Cardiac septum (tissue), 1 donor: ENCODE data around the gene WBP1L. TPM values are rescaled to one million over a fixed set of nuclear protein-coding genes. Genes with fewer than 3 reads are reported as not detected.

Experiments
- DNase-seq: peaks from one replicate; pipeline ENCODE4 v3.0.0-alpha.2; 2020; ENCODE audit warnings: low spot score
- intact Hi-C: fragments of 100-400 bp; cut with DNase I; formaldehyde crosslinking; loops from one replicate; pipeline ENCODE4 v1.14.0; 2022
- total RNA-seq: library from RNA; stranded (reverse); fragmentation: NEBNext Ultra II Directional; extraction: Animal tissue kit (Norgen Biotek cat#: 25700); gene quantifications from one replicate; pipeline ENCODE4 v1.2.1, GENCODE V29; 2021
- donor health status: DM: no; HTN: no; CAD: no.

The WBP1L gene
- total RNA-seq, 1 donor from 2014 or later = 19.2 TPM

GRCh38 chr10:102796407-102797176 is 52.8 kb downstream of the WBP1L start:
- peak; percentile 96 for DNase-seq
- intact Hi-C loops = loop anchor here (2.0 kb wide), 1 partner anchor 20 kb away; no protein-coding TSS in a partner anchor

GRCh38 chr10:102799691-102800471 is 56.1 kb downstream of the WBP1L start:
- intact Hi-C loops = loop anchor here (2.0 kb wide), 1 partner anchor 49 kb away; no protein-coding TSS in a partner anchor
- no peak for DNase-seq

DNA sequence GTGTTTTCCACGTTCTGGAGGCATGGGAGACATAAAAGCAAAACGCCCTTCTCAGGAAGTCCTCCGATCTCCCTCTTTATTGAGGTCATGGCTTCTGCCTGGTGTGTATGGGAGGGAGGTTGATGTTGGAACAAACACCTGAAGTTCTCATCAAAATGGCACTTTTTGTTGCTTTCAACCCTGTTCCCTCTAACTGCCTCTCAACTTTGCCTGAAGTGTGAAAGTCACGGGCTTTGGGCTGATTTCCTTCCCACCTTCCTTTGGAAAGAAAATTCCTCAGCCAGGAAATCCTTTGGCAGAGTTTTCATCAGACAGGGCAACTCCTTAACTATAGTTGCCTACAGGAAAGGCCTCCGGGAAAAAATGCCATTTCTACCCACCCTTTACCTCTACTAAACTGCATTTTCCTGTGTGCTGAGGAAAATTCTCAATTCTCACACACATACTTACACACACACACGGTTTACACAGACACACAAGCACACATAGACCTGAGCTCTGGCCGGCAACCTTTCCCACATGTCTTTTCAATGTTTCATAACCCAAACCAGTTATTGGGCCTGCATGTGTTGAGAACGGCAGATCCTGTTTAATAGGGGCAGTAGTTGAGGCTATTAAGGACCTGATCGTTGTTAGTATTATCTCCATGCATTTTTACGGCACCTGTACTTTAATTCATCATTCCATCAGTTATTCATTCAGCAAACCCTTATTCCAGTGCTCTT is 57.0 kb downstream of the WBP1L start:
- DNase-seq = no peak
- intact Hi-C loops = loop anchor here (2.0 kb wide), 1 partner anchor 50 kb away; no protein-coding TSS in a partner anchor

GRCh38 chr10:102801496-102801895 is 57.7 kb downstream of the WBP1L start:
- intact Hi-C loops = loop anchor here (2.0 kb wide), 1 partner anchor 51 kb away; no protein-coding TSS in a partner anchor
- no peak for DNase-seq

- DNase-seq = no peak
- intact Hi-C loops = loop anchor here (2.0 kb wide), 1 partner anchor 51 kb away; no protein-coding TSS in a partner anchor
Observed at GRCh38 chr10:102801978-102802377, 58.2 kb downstream of the WBP1L start.

DNA sequence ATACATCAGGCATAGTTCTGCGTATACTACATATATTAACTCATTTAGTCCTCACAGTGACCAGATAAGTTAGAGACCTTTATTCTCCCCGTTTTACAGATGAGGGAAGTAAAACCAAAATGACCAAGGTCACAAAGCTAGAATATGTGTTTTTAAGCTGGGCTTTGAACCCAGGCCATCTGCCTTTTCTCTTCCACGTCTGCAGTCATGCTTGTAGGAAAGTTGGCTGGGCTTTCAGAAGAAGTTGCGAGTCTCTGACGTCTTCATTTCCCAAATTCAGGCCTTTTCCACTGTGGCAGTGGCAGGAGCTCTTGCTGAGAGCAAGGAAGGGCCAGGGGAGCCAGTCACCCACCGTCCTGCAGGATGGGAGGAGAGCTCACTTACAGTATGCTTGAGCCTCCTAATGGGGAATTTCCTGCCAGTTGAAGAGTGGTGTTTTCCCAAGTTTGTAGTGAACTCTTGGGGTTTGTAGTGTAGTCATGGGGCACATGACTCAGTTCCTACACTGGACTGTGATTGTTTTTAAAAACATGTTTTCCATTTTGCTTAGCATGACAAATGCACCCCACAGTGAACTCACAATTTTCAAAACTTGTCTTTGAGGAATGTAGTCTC is 59.3 kb downstream of the WBP1L start:
- intact Hi-C loops = no loop called here
- DNase-seq = no peak

DNA sequence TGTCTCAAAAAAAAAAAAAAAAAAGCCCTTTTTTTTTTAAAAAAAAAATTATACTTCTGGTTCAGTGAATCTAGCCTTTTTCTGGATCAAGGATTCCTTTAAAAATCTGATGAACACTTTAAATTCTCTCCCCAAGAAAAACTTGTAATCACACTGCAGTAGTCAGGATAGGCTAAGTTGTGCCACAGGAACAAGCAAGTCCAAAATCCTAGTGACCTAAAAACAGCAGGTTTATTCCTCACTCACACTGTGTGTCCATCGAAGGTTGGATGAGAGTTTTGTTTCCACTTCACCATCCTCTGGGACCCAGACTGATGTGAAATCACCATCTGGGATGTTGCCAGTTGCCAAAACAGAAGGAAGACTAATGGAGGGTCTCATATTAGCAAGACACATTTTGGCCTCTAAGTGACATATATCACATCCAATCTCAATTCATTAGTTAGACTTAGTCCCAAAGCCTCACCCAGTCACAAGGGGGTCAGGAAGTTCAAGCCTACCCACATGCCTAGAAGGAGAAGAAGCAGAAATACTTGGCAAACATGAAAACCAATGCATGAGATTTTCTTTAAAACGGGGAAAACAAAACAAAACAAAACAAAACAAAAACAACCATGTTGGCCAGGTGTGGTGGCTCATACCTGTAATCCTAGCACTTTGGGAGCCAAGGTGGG is 60.8 kb downstream of the WBP1L start:
- no peak for DNase-seq
- intact Hi-C loops = no loop called here

- intact Hi-C loops = no loop called here
- no peak for DNase-seq
Observed at GRCh38 chr10:102808380-102808779, 64.6 kb downstream of the WBP1L start.

- DNase-seq = no peak
- intact Hi-C loops = no loop called here
Observed at GRCh38 chr10:102811346-102811745, 67.6 kb downstream of the WBP1L start.

GRCh38 chr10:102812231-102812876 is 68.6 kb downstream of the WBP1L start:
- no peak for DNase-seq
- intact Hi-C loops = no loop called here

GRCh38 chr10:102813017-102813541 is 69.3 kb downstream of the WBP1L start:
- intact Hi-C loops = no loop called here
- DNase-seq = no peak

DNA sequence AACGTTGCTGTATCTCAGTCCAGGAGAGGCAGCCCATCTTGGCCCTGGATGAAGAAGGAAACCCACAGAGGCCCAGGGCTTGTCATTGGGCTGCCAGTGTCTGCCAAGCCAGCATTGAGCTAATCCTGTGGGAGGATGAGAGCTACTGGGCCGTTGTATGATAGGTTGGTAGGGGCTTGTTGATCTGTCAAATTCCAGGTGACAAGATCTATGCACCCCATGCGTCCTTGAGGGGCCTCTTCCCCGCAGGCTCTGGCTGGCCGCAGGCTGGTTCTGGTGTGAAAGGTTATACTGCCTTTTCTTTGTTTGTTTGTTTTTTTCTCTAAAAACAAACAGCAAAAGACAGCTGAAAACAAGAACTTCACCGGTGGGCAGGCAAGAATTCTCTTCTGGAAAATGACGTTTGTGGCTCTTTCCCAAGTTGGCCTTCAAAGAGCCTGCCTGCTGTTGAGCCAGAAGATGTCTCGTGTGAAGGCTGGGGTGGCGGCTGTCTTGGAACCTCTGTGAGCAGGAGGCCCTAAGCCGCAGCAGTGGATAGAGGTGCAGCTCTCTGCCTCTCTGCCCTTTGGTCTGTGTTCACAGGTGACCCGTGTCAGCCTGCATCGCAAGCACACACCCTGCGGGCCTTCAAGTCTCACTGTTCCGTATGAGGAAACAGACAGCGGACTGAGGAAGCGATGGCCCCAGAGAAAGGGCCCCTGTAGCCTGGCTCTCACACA is 70.1 kb downstream of the WBP1L start:
- intact Hi-C loops = loop anchor here (2.0 kb wide), 1 partner anchor 39 kb away; no protein-coding TSS in a partner anchor
- DNase-seq = no peak

GRCh38 chr10:102814453-102814871 is 70.7 kb downstream of the WBP1L start:
- intact Hi-C loops = loop anchor here (2.0 kb wide), 1 partner anchor 40 kb away; no protein-coding TSS in a partner anchor

DNA sequence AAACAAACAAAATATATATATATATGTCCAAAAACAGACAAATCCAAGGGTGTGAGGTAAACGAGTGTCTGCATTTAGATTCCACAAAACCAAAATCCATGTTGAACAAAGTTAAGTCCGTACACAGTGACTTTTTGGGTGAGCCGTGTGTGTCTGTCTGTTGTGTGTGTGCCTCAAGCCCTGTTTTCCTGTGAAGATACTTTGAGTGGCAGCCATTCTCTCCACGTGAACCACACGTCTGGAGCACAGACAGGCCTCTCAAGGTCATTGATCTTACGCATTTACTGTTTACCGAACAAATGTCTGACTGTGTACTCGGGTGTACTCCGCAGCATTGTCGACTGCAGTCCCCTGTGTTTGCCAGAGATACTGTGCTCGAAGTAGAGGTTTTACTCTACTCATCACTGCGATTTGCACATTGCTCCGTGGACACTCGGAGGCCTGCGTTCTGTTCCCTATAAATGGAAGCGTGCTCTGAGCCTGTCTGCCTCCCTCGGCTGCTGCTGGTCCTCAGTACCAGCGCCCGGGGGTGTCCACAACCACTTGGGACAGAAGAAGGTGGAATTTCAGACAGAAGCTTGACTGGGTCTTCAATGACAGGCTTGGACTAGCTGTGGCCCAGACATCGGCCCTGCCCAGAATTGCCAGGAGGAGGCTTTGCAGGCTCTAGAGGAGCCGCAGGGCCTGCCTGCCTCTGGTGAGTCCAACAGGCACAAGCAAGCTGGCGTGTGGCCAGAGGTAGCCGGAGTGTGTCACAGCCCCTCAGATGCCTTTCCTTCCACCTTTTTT is 71.3 kb downstream of the WBP1L start:
- intact Hi-C loops = loop anchor here (2.0 kb wide), 1 partner anchor 40 kb away; no protein-coding TSS in a partner anchor
- no peak for DNase-seq

More at GRCh38 chr10:102814453-102814871, 70.7 kb downstream of the WBP1L start:
- no peak for DNase-seq

GRCh38 chr10:102815790-102816549 is 72.2 kb downstream of the WBP1L start:
- intact Hi-C loops = loop anchor here (2.0 kb wide), 1 partner anchor 41 kb away; no protein-coding TSS in a partner anchor
- DNase-seq = peak; percentile 83

- intact Hi-C loops = no loop called here
Observed at GRCh38 chr10:102817175-102817574, 73.4 kb downstream of the WBP1L start.

More at GRCh38 chr10:102817175-102817574, 73.4 kb downstream of the WBP1L start:
- DNase-seq = no peak
